ENCODE measurements around the gene THUMPD1. TPM values are rescaled to one million over a fixed set of nuclear protein-coding genes. Genes with fewer than 3 reads are reported as not detected.

THUMPD1 gene
- total and polyA plus RNA-seq, 2 of the 4 experiments (the other 2 are of a cell fraction), result 34.5 to 109 TPM

DNA sequence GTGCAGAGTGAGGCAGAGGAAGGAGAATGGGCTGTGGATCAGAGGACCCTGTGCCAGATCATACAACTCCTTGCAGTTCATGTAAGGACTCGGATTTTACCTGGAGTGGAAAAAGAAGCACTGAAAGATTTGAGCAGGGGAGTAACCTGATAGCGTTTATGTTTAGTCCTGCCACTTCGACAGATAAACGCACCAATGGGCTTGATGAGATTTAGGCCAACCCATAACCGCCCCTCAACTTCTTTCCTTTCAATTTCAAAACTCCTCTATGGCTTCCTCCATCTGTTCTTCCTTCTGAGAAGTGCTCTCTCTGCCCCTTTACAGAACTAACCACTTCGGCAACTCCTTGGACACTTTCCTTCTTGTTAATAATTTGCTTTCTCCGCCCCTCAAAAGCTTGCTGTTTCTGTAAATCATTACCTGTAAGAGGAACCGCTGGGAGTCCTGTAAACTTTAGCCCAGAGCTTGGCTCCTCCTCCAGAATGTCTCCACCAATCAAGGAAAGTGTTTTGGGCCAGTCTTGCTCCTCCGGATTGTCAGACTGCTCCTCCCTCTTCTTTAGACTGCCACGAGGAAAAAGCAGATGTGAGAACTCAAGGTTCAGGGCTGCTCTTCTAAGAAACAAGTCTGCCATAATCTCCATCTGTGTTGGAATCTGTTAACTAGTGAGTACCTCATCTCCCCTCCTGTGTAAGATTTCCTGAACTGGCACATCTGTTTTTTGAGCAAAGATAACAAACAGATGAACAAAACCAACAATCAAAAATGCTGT lies 22.0 kb upstream of the THUMPD1 start, which contains the start of gene ACSM3:
ACSM3 (plus strand) TSS at position 554 of the 772 bp plus-strand sequence. CDS start 6,021 bp downstream, outside the sequence.
- Histone ChIP-seq H3K4ac (ENCODE audit: low read depth, low read length) (no peak within 1 kb of the TSS), H4K8ac (ENCODE audit: low read depth in 2 of 2, low read length in 2 of 2) (peak within 1 kb of the TSS in 1 of 2 experiments; percentile 41; a peak in 1 of 4 replicates), H2BK120ac (ENCODE audit: low read depth, low read length) (no peak within 1 kb of the TSS), H3K27me3 (ENCODE audit: control insufficient read depth, insufficient read depth, low read length) (no peaks in the 10 kb centered on the region), H3K79me1 (ENCODE audit: low read depth in 1 of 2, low read length in 2 of 2) (no peaks in the 10 kb centered on the region), H3K4me1 (ENCODE audit: control insufficient read depth, insufficient read depth, low read length) (no peaks in the 10 kb centered on the region), H3K9me1 (ENCODE audit: insufficient read depth, low read length) (no peaks in the 10 kb centered on the region), H2AFZ (replicated peaks; ENCODE audit: low read length, poor library complexity) (peak within 1 kb of the TSS; percentile 67), H3K36me3 (ENCODE audit: control insufficient read depth, insufficient read depth, low read length) (no peaks in the 10 kb centered on the region), H2BK20ac (ENCODE audit: low read depth, low read length) (no peak within 1 kb of the TSS), H3K27ac (ENCODE audit: insufficient read depth, low read length) (no peak within 1 kb of the TSS), H3K56ac (ENCODE audit: extremely low read depth, insufficient read depth, low read length) (no peak within 1 kb of the TSS), H4K91ac (ENCODE audit: insufficient read depth, low read depth, low read length) (no peak within 1 kb of the TSS), H3K9ac (ENCODE audit: low read depth, low read length) (no peak within 1 kb of the TSS), H3K14ac (replicated peaks; ENCODE audit: low read depth, low read length) (no peak within 1 kb of the TSS), H4K5ac (ENCODE audit: low read depth, low read length) (no peak within 1 kb of the TSS), H2BK15ac (ENCODE audit: low read depth, low read length) (no peak within 1 kb of the TSS), H3K4me3 (ENCODE audit: insufficient read depth, low read depth, low read length) (peak within 1 kb of the TSS; percentile 56), H2BK5ac (ENCODE audit: low read depth, low read length, poor library complexity, severe bottlenecking) (no peak within 1 kb of the TSS), H4K20me1 (ENCODE audit: insufficient read depth, low read length) (no peaks in the 10 kb centered on the region), H2AK5ac (ENCODE audit: low read depth, low read length) (no peak within 1 kb of the TSS), H3K23ac (ENCODE audit: low read depth, low read length) (no peak within 1 kb of the TSS), H3K4me2 (ENCODE audit: low read depth, low read length) (peak within 1 kb of the TSS; percentile 79), H2AK9ac (replicated peaks; ENCODE audit: low read depth, low read length, poor library complexity) (no peak within 1 kb of the TSS), H3K18ac (ENCODE audit: low read depth, low read length) (no peak within 1 kb of the TSS; the same call in 1 of the 2 replicates), H3K9me3 (ENCODE audit: control insufficient read depth, insufficient read depth, low read length) (no peaks in the 10 kb centered on the region)
- ChIA-PET POLR2A (ENCODE audit: unreplicated experiment) (no interaction called here), CTCF (no interaction called here)
- peak; percentile 76 for DNase-seq
- TF ChIP-seq FOS (IDR thresholded peaks at IDR 0.05; ENCODE audit: low read depth, low read length) (no peak), MAZ (IDR thresholded peaks at IDR 0.05; ENCODE audit: borderline replicate concordance, low read depth, low read length) (no peak), BHLHE40 (IDR thresholded peaks at IDR 0.05; ENCODE audit: low read depth, low read length) (no peak), CHD1 (IDR thresholded peaks at IDR 0.05; ENCODE audit: low read depth, low read length) (no peak), MXI1 (IDR thresholded peaks at IDR 0.05; ENCODE audit: borderline replicate concordance, low read depth, low read length) (peak; percentile 73; the same call in 1 of the 2 replicates), SMC3 (IDR thresholded peaks at IDR 0.05; ENCODE audit: low read depth, low read length) (no peak)
- WGBS, 2 experiments (ENCODE audit: extremely low coverage in 2 of 2, insufficient read length in 1 of 2), result 25% methylated on average over 1 of the region's 10 CpGs; no CpG with 5 or more reads in 1 of the 2 experiments
- dilution Hi-C loops (cut with HindIII; ENCODE audit: low sequenced_read_pairs, unreplicated experiment), result no loop called here
- in situ Hi-C loops (cut with MboI; ENCODE audit: low sequenced_read_pairs), result no loop called here
- ATAC-seq (ENCODE audit: low read depth), result peak; percentile 100
- intact Hi-C loops (cut with micrococcal nuclease), result loop anchor here (1.0 kb wide), 1 partner anchor 22 kb away; the partner anchor contains the start of gene THUMPD1
- BruUV-seq (replicated peaks), result no TSS peak
